Stomach (tissue), 9 donors: ENCODE data around the gene TOMT. TPM values are rescaled to one million over a fixed set of nuclear protein-coding genes. Genes with fewer than 3 reads are reported as not detected.
A peak's percentile ranks its signal among the peaks of the same experiment; 100 is the strongest.

Experiments
- DNase-seq, 2 donors: peaks; one replicate each; pipeline versions ENCODE4 v3.0.0 to v3.0.0-alpha.2; 2013 to 2019
- H3K27ac ChIP-seq, 5 donors: fragments of 200-600 bp in 4 of 5; sonication (generic) in 4 of 5; one replicate each; pipeline ENCODE4 v1.5.1; 2013 to 2019; ENCODE audit warnings: mild to moderate bottlenecking in 1 of 5, moderate library complexity in 1 of 5
- H3K27me3 ChIP-seq, 3 donors: fragments of 200-600 bp; sonication (generic); one replicate each; pipeline ENCODE4 v1.5.1; 2017 to 2019; ENCODE audit warnings: mixed run types in 1 of 3
- H3K36me3 ChIP-seq, 4 donors: fragments of 200-600 bp; sonication (generic); 1 replicate in 3 of 4; 2 replicates in 1 of 4; pipeline ENCODE4 v1.5.1; 2016 to 2019
- H3K4me1 ChIP-seq, 4 donors: fragments of 200-600 bp; sonication (generic); one replicate each; pipeline ENCODE4 v1.5.1; 2016 to 2019
- H3K4me3 ChIP-seq, 4 donors: fragments of 200-600 bp; sonication (generic) in 3 of 4; one replicate each; pipeline ENCODE4 v1.5.1; 2016 to 2019; ENCODE audit warnings: mild to moderate bottlenecking in 1 of 4
- H3K9me3 ChIP-seq, 4 donors: fragments of 200-600 bp; sonication (generic); one replicate each; pipeline ENCODE4 v1.5.1; 2016 to 2019
- CTCF ChIP-seq, 7 experiments: fragments of 450-650 bp in 4 of 7; fragments of 200-600 bp in 3 of 7; sonication (generic) in 3 of 7; IDR thresholded peaks; one replicate each; pipeline ENCODE4 v1.5.1; 2016 to 2019; ENCODE audit warnings: antibody characterized with exemption in 7 of 7, control low read depth in 2 of 7, mild to moderate bottlenecking in 1 of 7
- EP300 ChIP-seq: sonication (generic); formaldehyde crosslinking; IDR thresholded peaks from one replicate; pipeline ENCODE4 v1.6.1; 2017; ENCODE audit warnings: antibody characterized with exemption
- POLR2A ChIP-seq, 4 donors: fragments of 450-650 bp; IDR thresholded peaks; one replicate each; pipeline ENCODE4 v1.6.1; 2016; ENCODE audit warnings: antibody characterized with exemption in 4 of 4, control low read depth in 2 of 4, mild to moderate bottlenecking in 1 of 4, moderate library complexity in 1 of 4
- POLR2AphosphoS5 ChIP-seq, 3 donors: sonication (generic); formaldehyde crosslinking; IDR thresholded peaks; one replicate each; pipeline ENCODE4 v1.6.1; 2016; ENCODE audit warnings: antibody characterized with exemption in 3 of 3
- WGBS, 5 donors: extraction: QIAGEN DNeasy Blood & Tissue Kit in 3 of 5; methylation state at CpG; one replicate each; pipeline versions ENCODE4 v1.1.5 to v1.1.7; 2013 to 2018; 5-methylcytosine and 5-hydroxymethylcytosine counted together
- intact Hi-C: fragments of 100-400 bp; cut with DNase I; formaldehyde crosslinking; loops from one replicate; pipeline ENCODE4 v1.15.1; 2023; ENCODE audit warnings: low total_unique reads
- polyA plus RNA-seq, 3 donors: library from polyadenylated mRNA; stranded (reverse); fragments of 200-250 nt; gene quantifications; one replicate each; pipeline ENCODE4 v1.2.3, GENCODE V29; 2013
- total RNA-seq, 5 donors: library from RNA; depleted of rRNA; stranded (reverse); fragments of >200 nt; gene quantifications; one replicate each; pipeline versions ENCODE4 v1.1.0 to v1.2.3, GENCODE V29; 2014 to 2016
- donor health status: healthy with polysubstance abuse.
- donor health status: Bipolar disorder and iron deficiency.
- donor health status: healthy.

Gene TOMT
- total and polyA plus RNA-seq, 8 donors, result not detected

- H3K27me3 ChIP-seq, result no peaks in the 10 kb centered on the region
- no peak for TF ChIP-seq CTCF (IDR thresholded peaks at IDR 0.05)
- TF ChIP-seq POLR2AphosphoS5 (IDR thresholded peaks at IDR 0.05), result no peak
- TF ChIP-seq EP300, result no peak
- no peak for TF ChIP-seq POLR2A (IDR thresholded peaks at IDR 0.05)
- intact Hi-C loops, result no loop called here
- 71 to 81% (median 79%) methylated on average over 4 of the region's 4 CpGs for WGBS, 5 donors
- H3K4me3 ChIP-seq, result no peak overlapping the region
- peaks cover 0 to 29% (median 15%) of the 10 kb centered on the region in 4 donors for H3K4me1 ChIP-seq
- peaks cover 0 to 32% (median 21%) of the 10 kb centered on the region in 4 donors for H3K36me3 ChIP-seq
- H3K27ac ChIP-seq, result no peak overlapping the region
- no peak for DNase-seq
- H3K9me3 ChIP-seq, result no peaks in the 10 kb centered on the region
Observed at GRCh38 chr11:72088076-72088808, 17.5 kb upstream of the TOMT start.

- intact Hi-C loops, result loop anchor here (5.0 kb wide), 1 partner anchor 64 kb away; no protein-coding TSS in a partner anchor
- H3K4me1 ChIP-seq, result peaks cover 0 to 29% (median 15%) of the 10 kb centered on the region in 4 donors
- no peaks in the 10 kb centered on the region for H3K9me3 ChIP-seq
- DNase-seq, result peak; percentile 71 to 88
- H3K36me3 ChIP-seq, result peaks cover 17 to 57% (median 49%) of the 10 kb centered on the region in 4 donors
- H3K27ac ChIP-seq, result peak overlapping the region in 4 of 5 donors; percentile 23 to 66 (median 44)
- H3K4me3 ChIP-seq, result no peak overlapping the region
- no peaks in the 10 kb centered on the region for H3K27me3 ChIP-seq
- TF ChIP-seq EP300 (no peak), CTCF (IDR thresholded peaks at IDR 0.05) (peak in 6 of 7 experiments; percentile 29 to 96 (median 86)), POLR2A (IDR thresholded peaks at IDR 0.05) (no peak), POLR2AphosphoS5 (IDR thresholded peaks at IDR 0.05) (peak in 1 of 3 donors; percentile 73)
- WGBS, 5 donors, result 23 to 41% (median 32%) methylated on average over 4 of the region's 4 CpGs
Observed at GRCh38 chr11:72091292-72091691, 14.4 kb upstream of the TOMT start.

- no peak for DNase-seq
- peaks cover 43 to 74% (median 67%) of the 10 kb centered on the region in 4 donors for H3K36me3 ChIP-seq
- no peak overlapping the region for H3K4me3 ChIP-seq
- H3K27ac ChIP-seq, result no peak overlapping the region
- H3K27me3 ChIP-seq, result no peaks in the 10 kb centered on the region
- TF ChIP-seq POLR2A (IDR thresholded peaks at IDR 0.05) (no peak), POLR2AphosphoS5 (IDR thresholded peaks at IDR 0.05) (no peak), CTCF (IDR thresholded peaks at IDR 0.05) (no peak), EP300 (no peak)
- WGBS, 5 donors, result 87 to 96% (median 95%) methylated on average over 3 of the region's 3 CpGs
- H3K9me3 ChIP-seq, result no peaks in the 10 kb centered on the region
- intact Hi-C loops, result no loop called here
- peaks cover 20 to 47% (median 40%) of the 10 kb centered on the region in 4 donors for H3K4me1 ChIP-seq
Observed at GRCh38 chr11:72098741-72099140, 7.0 kb upstream of the TOMT start.

- no peaks in the 10 kb centered on the region for H3K27me3 ChIP-seq
- intact Hi-C loops, result no loop called here
- no peak for DNase-seq
- H3K9me3 ChIP-seq, result no peaks in the 10 kb centered on the region
- H3K27ac ChIP-seq, result peak overlapping the region in 1 of 5 donors; percentile 51
- WGBS, 5 donors, result 73 to 86% (median 83%) methylated on average over 3 of the region's 3 CpGs
- peaks cover 22 to 51% (median 45%) of the 10 kb centered on the region in 4 donors for H3K4me1 ChIP-seq
- TF ChIP-seq EP300 (no peak), CTCF (IDR thresholded peaks at IDR 0.05) (no peak), POLR2A (IDR thresholded peaks at IDR 0.05) (no peak), POLR2AphosphoS5 (IDR thresholded peaks at IDR 0.05) (no peak)
- H3K36me3 ChIP-seq, result peaks cover 36 to 61% (median 54%) of the 10 kb centered on the region in 4 donors
- no peak overlapping the region for H3K4me3 ChIP-seq
Observed at GRCh38 chr11:72100009-72100408, 5.7 kb upstream of the TOMT start.
